RCC 7860 (cell line): ENCODE results near the gene MAS1L.

ENCODE experiments used
- DNase-seq: peaks from one replicate; pipeline ENCODE4 v3.0.0-alpha.2; 2015; ENCODE audit warnings: low spot score
- FAIRE-seq: peaks from 2 replicates; lab custom pipeline; 2012; peaks lifted over from hg19 to GRCh38; lab: Jason Lieb, UNC

Gene MAS1L

DNA sequence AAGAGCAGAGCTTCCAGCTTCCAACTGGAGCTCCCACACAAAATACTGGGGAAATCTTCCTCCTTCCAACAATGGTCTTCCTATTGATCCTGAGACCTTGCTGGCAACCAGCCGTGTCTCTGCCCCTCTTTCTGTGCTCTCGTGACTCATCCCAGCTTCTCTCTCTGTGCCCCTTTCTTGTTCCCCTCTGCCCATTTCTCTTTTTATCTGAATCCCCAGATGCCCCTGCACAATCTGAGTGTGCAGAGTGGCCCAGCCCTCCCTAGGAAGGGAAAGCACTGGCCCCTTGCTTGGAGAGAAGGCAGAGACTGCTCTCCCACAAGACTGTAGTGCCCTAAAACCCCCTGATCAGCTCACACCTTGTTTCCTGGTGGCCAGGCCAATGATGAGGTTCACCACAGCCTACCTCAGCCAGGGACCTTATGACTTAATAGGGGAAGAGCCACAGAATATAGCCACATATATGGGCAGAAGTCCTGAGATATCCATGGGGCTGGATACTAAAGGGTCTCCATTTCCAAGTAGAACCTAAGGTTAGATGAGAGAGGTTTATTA lies 23.1 kb upstream of the MAS1L start:
- DNase-seq (no peak), FAIRE-seq (no peak)

GRCh38 chr6:29510202-29510601 lies 22.4 kb upstream of the MAS1L start:
- no peak for FAIRE-seq
- no peak for DNase-seq

- DNase-seq = no peak
- no peak for FAIRE-seq
Measured at GRCh38 chr6:29509711-29510110, 22.0 kb upstream of the MAS1L start.

- no peak for FAIRE-seq
- no peak for DNase-seq
Measured at GRCh38 chr6:29509239-29509638, 21.5 kb upstream of the MAS1L start.

DNA sequence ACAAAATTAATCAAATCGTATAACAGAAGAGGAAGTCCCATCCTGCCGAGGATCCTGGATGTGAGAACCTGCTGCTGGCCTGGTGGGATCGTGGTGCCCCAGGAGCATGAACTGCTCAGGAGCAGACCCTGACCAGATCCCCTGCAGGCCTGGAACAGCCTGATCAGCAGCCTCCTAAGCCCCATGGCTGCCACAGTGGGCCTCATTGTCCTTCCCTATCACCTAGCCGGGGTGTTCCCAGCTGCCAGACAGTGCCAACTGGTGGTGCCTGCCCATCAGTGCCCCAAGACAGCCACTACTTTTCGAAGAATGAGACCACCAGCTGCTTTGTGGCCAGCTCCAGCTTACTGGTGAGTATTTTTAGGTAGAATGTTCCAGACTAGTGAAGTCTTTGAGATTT lies 19.6 kb upstream of the MAS1L start:
- FAIRE-seq (no peak), DNase-seq (no peak)

- DNase-seq (no peak), FAIRE-seq (no peak)
Measured at GRCh38 chr6:29506446-29507067, 18.8 kb upstream of the MAS1L start.

GRCh38 chr6:29505808-29506207 lies 18.1 kb upstream of the MAS1L start:
- DNase-seq (no peak), FAIRE-seq (no peak)

DNA sequence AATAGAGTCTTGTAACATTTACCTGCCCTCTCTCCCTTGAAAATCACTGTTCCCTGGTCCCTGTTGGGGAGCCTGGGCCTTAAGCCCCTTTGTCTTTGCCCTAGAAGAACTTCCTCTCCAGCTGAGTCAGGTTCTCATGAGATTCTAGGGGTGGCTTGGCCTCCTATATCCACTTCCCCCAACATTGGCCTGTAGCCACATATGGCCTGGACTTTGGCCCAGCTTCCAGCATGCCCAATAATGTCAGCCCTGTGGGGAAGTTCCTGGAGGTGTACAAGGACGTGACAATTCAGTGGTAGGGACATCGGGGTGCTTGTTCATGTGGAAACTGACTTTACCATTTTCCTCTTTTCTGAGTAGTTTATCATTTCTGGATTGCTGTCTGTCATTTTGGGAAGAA lies 17.2 kb upstream of the MAS1L start:
- FAIRE-seq (no peak), DNase-seq (no peak)

DNA sequence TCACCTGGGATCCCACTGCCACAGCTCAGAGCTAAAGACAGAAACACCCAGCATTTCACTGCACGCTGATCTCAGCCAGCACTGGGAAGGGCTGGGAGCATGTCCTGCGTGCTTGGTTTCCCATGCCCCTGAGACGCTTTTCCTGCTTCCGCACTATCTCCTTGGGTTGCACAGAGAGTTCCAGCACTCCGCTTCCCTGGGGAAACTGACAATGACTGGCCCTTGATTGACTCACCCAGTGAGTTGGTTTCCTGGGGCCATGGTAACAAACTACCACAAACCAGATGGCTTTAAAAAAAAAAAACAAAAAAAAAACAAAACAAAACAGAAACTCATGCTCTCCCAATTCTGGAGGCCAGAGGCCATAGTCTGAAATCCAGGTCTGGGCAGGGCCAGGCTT lies 14.8 kb upstream of the MAS1L start:
- no peak for FAIRE-seq
- no peak for DNase-seq

DNA sequence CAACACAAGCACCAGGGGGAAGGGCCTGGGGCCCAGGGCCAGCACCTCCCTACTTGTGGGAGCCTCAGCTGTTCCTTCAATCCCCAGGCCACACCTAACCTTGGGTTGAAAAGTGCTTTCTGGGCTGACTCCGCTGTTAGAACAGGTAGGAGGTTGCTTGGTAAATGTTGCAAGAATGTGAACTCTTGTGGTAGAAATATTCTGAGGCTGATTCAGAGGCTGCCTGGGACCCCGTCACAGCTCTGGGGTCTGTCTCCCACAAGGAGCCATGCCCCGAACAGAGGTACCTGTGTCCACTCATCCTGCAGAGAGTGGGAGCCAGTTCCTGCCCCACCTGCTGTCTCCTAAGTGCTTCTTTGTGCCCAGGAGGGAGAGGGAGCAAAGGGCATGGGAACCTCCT lies 14.4 kb upstream of the MAS1L start:
- FAIRE-seq (no peak), DNase-seq (no peak)

GRCh38 chr6:29501106-29501505 lies 13.3 kb upstream of the MAS1L start:
- no peak for DNase-seq
- FAIRE-seq = no peak

GRCh38 chr6:29500594-29500993 lies 12.8 kb upstream of the MAS1L start:
- no peak for FAIRE-seq
- no peak for DNase-seq

GRCh38 chr6:29499704-29500103 lies 11.9 kb upstream of the MAS1L start:
- DNase-seq (no peak), FAIRE-seq (no peak)

GRCh38 chr6:29496961-29497360 lies 9.2 kb upstream of the MAS1L start:
- no peak for DNase-seq
- FAIRE-seq = no peak

- no peak for FAIRE-seq
Measured at GRCh38 chr6:29495571-29495970, 7.8 kb upstream of the MAS1L start.

DNA sequence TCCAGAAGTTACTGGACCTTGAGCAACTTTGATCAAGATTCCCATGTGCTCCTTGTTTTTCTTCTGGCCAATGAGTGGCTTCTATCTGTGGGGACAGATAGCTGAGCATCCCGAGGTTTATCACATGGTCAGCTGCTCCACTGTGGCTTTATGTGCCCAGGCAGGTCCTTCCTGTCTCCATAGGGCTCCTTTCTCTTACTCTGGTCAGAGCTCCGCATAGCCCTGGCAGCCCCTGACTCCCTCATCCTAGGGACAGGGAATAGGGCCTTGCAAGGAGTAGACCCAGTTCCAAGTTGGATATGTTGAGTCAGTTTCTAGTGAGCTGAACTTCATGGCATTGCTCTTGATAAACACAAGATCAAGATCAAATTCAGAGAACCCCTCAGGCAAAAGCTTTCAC lies 6.4 kb upstream of the MAS1L start:
- DNase-seq = no peak
- FAIRE-seq = no peak

More at GRCh38 chr6:29495571-29495970, 7.8 kb upstream of the MAS1L start:
- DNase-seq = no peak

- FAIRE-seq (no peak), DNase-seq (no peak)
Measured at GRCh38 chr6:29493261-29493660, 5.5 kb upstream of the MAS1L start.

- FAIRE-seq (no peak), DNase-seq (no peak)
Measured at GRCh38 chr6:29491574-29491973, 3.8 kb upstream of the MAS1L start.

DNA sequence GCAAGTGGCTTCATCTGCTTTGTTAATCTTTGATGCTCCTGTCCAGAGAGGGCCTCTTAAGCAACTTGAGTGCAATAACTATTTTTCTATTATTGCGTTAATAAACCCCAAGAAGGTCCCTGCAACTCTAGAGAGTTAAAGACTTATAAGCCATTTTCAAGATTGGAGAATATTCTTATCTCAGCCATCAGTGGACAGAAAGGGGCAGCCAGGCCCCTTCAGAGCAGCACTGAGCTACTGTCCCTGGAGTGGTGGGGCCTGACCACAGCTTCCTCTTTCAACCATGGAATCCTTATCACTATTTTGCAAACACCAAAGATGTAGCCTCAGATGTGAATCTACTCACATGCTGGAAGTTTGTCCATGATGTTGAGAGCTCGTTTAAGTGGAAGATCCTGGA lies 2.8 kb upstream of the MAS1L start:
- DNase-seq = no peak
- FAIRE-seq = no peak

DNA sequence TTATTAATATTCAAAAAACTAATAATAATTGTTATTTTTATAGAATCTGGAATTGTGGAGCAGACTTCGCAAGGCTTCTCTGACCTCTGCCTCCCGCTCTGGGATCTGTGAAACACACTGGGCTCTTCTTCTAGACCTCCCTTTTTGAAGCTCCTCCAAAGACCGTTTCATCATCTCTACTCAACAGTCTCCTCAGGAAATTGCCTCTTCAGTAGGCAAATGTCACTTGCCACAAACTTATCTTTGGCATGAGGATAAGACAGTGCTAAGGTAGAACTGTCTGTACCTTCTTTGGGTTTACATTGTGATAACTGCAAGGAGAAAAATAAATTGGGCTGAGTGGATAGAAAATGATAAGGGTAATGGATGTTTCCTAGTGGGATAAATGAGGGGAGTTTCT lies 2.3 kb upstream of the MAS1L start:
- FAIRE-seq (no peak), DNase-seq (no peak)

GRCh38 chr6:29489286-29489685 lies 1.5 kb upstream of the MAS1L start:
- DNase-seq (no peak), FAIRE-seq (no peak)

- DNase-seq (no peak), FAIRE-seq (peak; percentile 65)
Measured at GRCh38 chr6:29488874-29489273, 1.1 kb upstream of the MAS1L start.

DNA sequence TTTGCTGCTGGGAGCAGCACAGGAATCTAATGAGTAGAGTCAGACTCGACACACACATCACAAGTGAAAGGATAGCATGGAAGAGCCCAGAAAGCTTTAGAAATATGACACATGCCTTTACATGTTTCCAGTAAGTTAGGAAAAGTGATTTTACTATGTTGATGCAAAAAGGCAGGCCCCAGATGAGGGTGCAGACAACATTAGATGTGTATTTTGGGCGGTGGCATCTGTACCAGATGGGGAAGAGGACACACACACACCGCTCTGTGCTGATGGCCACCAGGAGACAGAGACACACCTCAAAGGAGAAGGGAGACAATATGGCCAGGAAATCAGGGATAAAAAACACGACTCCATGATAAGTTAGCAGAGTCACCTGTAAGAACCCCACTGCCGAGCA lies 625 bp downstream of the MAS1L start:
- DNase-seq (no peak), FAIRE-seq (no peak)
